K562 (cell line): ENCODE measurements around the gene TAF3. TPM values are rescaled to one million over a fixed set of nuclear protein-coding genes. Genes with fewer than 3 reads are reported as not detected.

Source experiments
- ATAC-seq: fragments of 200-7000 bp; cut with Tn5 transposase; 3 replicates; pipeline ENCODE4 v1.9.1; 2020; ENCODE audit warnings: moderate library complexity
- BruUV-seq: library from RNA; stranded (reverse); fragments of 400-500 nt; replicated peaks from 2 replicates; lab custom pipeline; 2021; lab: Mats Ljungman, UMichigan
- CTCF ChIA-PET: fragments of 300-600 bp; formaldehyde crosslinking; extraction: SDS; loops from one replicate; lab custom pipeline; 2021; ENCODE audit warnings: low intra/inter-chr PET ratio; lab: Yijun Ruan, JAX
- POLR2A ChIA-PET: fragments of 300-600, 350-650 bp; sonication (Branson Sonifier 250); formaldehyde crosslinking; extraction: SDS; loops from one replicate; lab custom pipeline; 2021; ENCODE audit warnings: antibody characterized with exemption, inconsistent platforms; lab: Yijun Ruan, JAX
- DNase-seq, 4 experiments: peaks; one replicate each; pipeline versions ENCODE4 v3.0.0 to v3.0.0-alpha.2; 2011 to 2018; ENCODE audit warnings: low spot score in 3 of 4, mixed read lengths in 3 of 4; ENCODE audit errors: extremely low read depth in 1 of 4
- FAIRE-seq: peaks from 2 replicates; lab custom pipeline; 2011; peaks lifted over from hg19 to GRCh38; lab: Jason Lieb, UNC
- H2AFZ ChIP-seq: 2 replicates; pipeline ENCODE4 v1.6.0; 2011; ENCODE audit warnings: low read depth, low read length, control low read depth, inconsistent platforms
- H3K27ac ChIP-seq: fragments of 200-600 bp; 3 replicates; pipeline ENCODE4 v1.8.0; 2011; ENCODE audit warnings: low read depth, mild to moderate bottlenecking, control low read depth, inconsistent platforms, low read length, moderate library complexity, mixed read lengths; ENCODE audit errors: extremely low read depth
- H3K27me3 ChIP-seq, 2 experiments: fragments of 300-600 bp in 1 of 2; 2 replicates in 1 of 2; 3 replicates in 1 of 2; pipeline versions ENCODE4 v1.6.0 to v1.8.0; 2011; ENCODE audit warnings: inconsistent platforms in 2 of 2, low read length in 2 of 2, mild to moderate bottlenecking in 1 of 2, mixed read lengths in 1 of 2, moderate library complexity in 1 of 2; ENCODE audit not compliant: control insufficient read depth in 2 of 2, insufficient read depth in 2 of 2
- H3K36me3 ChIP-seq: fragments of 300-600 bp; 3 replicates; pipeline ENCODE4 v1.8.0; 2011; ENCODE audit warnings: mild to moderate bottlenecking, low read length, inconsistent platforms; ENCODE audit not compliant: control insufficient read depth, insufficient read depth
- H3K4me1 ChIP-seq, 2 experiments: fragments of 200-600 bp in 1 of 2; replicated peaks in 1 of 2; 2 replicates in 1 of 2; 3 replicates in 1 of 2; pipeline versions ENCODE4 v1.5.1 to v1.8.0; 2011; ENCODE audit warnings: inconsistent platforms in 2 of 2, low read length in 2 of 2, mild to moderate bottlenecking in 1 of 2, mixed read lengths in 1 of 2, moderate library complexity in 1 of 2; ENCODE audit not compliant: control insufficient read depth in 2 of 2, insufficient read depth in 2 of 2
- H3K4me2 ChIP-seq: 2 replicates; pipeline ENCODE4 v1.6.1; 2011; ENCODE audit warnings: low read length, control low read depth, inconsistent platforms, mixed read lengths; ENCODE audit not compliant: insufficient read depth
- H3K4me3 ChIP-seq: fragments of 200-600 bp; sonication (generic), shearing (Covaris generic); 2 replicates; pipeline ENCODE4 v1.5.1; 2016; ENCODE audit warnings: control low read depth, inconsistent platforms
- H3K79me2 ChIP-seq: fragments of 200-600 bp; 3 replicates; pipeline ENCODE4 v1.8.0; 2011; ENCODE audit warnings: low read length, inconsistent platforms; ENCODE audit not compliant: control insufficient read depth, insufficient read depth
- H3K9ac ChIP-seq, 2 experiments: 2 replicates each; pipeline versions ENCODE4 v1.6.0 to v1.6.1; 2011; ENCODE audit warnings: low read depth in 2 of 2, low read length in 2 of 2, control low read depth in 1 of 2, inconsistent platforms in 1 of 2, mild to moderate bottlenecking in 1 of 2, mixed read lengths in 1 of 2; ENCODE audit not compliant: insufficient read depth in 1 of 2
- H3K9me1 ChIP-seq: one replicate; pipeline ENCODE4 v1.6.0; 2011; ENCODE audit warnings: inconsistent platforms, mild to moderate bottlenecking, low read length, moderate library complexity; ENCODE audit not compliant: control insufficient read depth, insufficient read depth
- H3K9me3 ChIP-seq: replicated peaks from 2 replicates; pipeline ENCODE4 v1.5.1; 2011; ENCODE audit warnings: low read depth, low read length, inconsistent platforms; ENCODE audit not compliant: control insufficient read depth, insufficient read depth
- H4K20me1 ChIP-seq: replicated peaks from 2 replicates; pipeline ENCODE4 v1.6.1; 2011; ENCODE audit warnings: low read length, inconsistent platforms, mixed read lengths; ENCODE audit not compliant: control insufficient read depth, insufficient read depth
- CEBPG ChIP-seq, 3 experiments: fragments of 200-800 bp in 1 of 3; sonication (Bioruptor generic) in 1 of 3; sonication (generic) in 1 of 3; formaldehyde crosslinking in 1 of 3; IDR thresholded peaks in 2 of 3; conservative IDR thresholded peaks in 1 of 3; 2 replicates each; pipeline versions ENCODE4 v1.6.1 to v1.8.0; 2016 to 2022; ENCODE audit warnings: missing compliant biosample characterization in 2 of 3, missing genetic modification characterization in 2 of 3, mild to moderate bottlenecking in 1 of 3, missing genetic modification reagents in 1 of 3
- CREB5 ChIP-seq: fragments of 250-450 bp; sonication (Bioruptor Pico); IDR thresholded peaks from 2 replicates; pipeline ENCODE4 v1.5.0; 2020; ENCODE audit warnings: mild to moderate bottlenecking
- DIDO1 ChIP-seq: fragments of 450-650 bp; IDR thresholded peaks from 2 replicates; pipeline ENCODE4 v1.6.1; 2016; ENCODE audit warnings: low read depth, missing biosample characterization, missing genetic modification characterization
- EHMT2 ChIP-seq: fragments of 450-650 bp; IDR thresholded peaks from 2 replicates; pipeline ENCODE4 v1.6.1; 2018; ENCODE audit warnings: antibody characterized with exemption
- ETS1 ChIP-seq: conservative IDR thresholded peaks from 2 replicates; pipeline ENCODE4 v1.6.1; 2011; ENCODE audit warnings: low read depth, mild to moderate bottlenecking, low read length; ENCODE audit not compliant: control insufficient read depth
- HDAC3 ChIP-seq: fragments of 450-650 bp; IDR thresholded peaks from 2 replicates; pipeline ENCODE4 v1.6.1; 2018; ENCODE audit warnings: borderline replicate concordance, mild to moderate bottlenecking, moderate library complexity; ENCODE audit not compliant: partially characterized antibody
- NONO ChIP-seq, 2 experiments: fragments of 200-400 bp in 1 of 2; fragments of 450-650 bp in 1 of 2; formaldehyde crosslinking in 1 of 2; IDR thresholded peaks; 2 replicates each; pipeline ENCODE4 v1.6.1; 2017; ENCODE audit warnings: low read depth in 2 of 2, mild to moderate bottlenecking in 2 of 2, moderate library complexity in 2 of 2, low read length in 1 of 2
- NR3C1 ChIP-seq: sonication (generic); formaldehyde crosslinking; IDR thresholded peaks from 2 replicates; pipeline ENCODE4 v1.8.1; 2022; ENCODE audit warnings: missing genetic modification reagents
- ZC3H8 ChIP-seq: fragments of 450-650 bp; IDR thresholded peaks from 2 replicates; pipeline ENCODE4 v1.6.1; 2017
- WGBS: fragments of 100-300 bp; shearing (Covaris generic); methylation state at CpG from one replicate; pipeline ENCODE4 v1.1.6; 2016; ENCODE audit warnings: low coverage, mixed read lengths; ENCODE audit not compliant: insufficient coverage; ENCODE audit errors: missing lambda C conversion rate; 5-methylcytosine and 5-hydroxymethylcytosine counted together
- in situ Hi-C: fragments of 300-500 bp; cut with MboI; formaldehyde crosslinking; loops from 4 replicates; pipeline ENCODE4 v1.15.0; 2018; ENCODE audit warnings: inconsistent platforms, mixed read lengths
- intact Hi-C: fragments of 100-400 bp; cut with micrococcal nuclease; formaldehyde crosslinking; loops from 2 replicates; pipeline ENCODE4 v1.14.2; 2022
- polyA plus RNA-seq, 8 experiments: library from polyadenylated mRNA; depleted of rRNA in 4 of 8; stranded (reverse) in 5 of 8; unstranded in 3 of 8; fragments of >200 nt; fragmentation: Nextera tagmentation in 2 of 8; fragmentation: Illumina TruSeq in 1 of 8; extraction: Ambion mirVana in 2 of 8; extraction: Trizol in 1 of 8; gene quantifications; 2 replicates each; pipeline versions ENCODE4 v1.2.1 to v1.2.3, GENCODE V29; 2011 to 2014; ENCODE audit warnings: inconsistent platforms in 1 of 8, missing spikeins in 1 of 8
- total RNA-seq, 7 experiments: library from RNA; depleted of rRNA in 6 of 7; stranded (reverse); fragments of >200 nt in 6 of 7; fragmentation: Illumina TruSeq in 2 of 7; extraction: Trizol in 2 of 7; gene quantifications; 2 replicates each; pipeline versions ENCODE4 v1.2.1 to v1.2.3, GENCODE V29; 2011 to 2021; ENCODE audit warnings: low replicate concordance in 1 of 7

TAF3 gene
- total and polyA plus RNA-seq, 9 of the 15 experiments (the other 6 are each of a cell fraction or from before 2014, with no cell fraction given) = 1.5 to 9.9 (median 4.1) TPM

DNA sequence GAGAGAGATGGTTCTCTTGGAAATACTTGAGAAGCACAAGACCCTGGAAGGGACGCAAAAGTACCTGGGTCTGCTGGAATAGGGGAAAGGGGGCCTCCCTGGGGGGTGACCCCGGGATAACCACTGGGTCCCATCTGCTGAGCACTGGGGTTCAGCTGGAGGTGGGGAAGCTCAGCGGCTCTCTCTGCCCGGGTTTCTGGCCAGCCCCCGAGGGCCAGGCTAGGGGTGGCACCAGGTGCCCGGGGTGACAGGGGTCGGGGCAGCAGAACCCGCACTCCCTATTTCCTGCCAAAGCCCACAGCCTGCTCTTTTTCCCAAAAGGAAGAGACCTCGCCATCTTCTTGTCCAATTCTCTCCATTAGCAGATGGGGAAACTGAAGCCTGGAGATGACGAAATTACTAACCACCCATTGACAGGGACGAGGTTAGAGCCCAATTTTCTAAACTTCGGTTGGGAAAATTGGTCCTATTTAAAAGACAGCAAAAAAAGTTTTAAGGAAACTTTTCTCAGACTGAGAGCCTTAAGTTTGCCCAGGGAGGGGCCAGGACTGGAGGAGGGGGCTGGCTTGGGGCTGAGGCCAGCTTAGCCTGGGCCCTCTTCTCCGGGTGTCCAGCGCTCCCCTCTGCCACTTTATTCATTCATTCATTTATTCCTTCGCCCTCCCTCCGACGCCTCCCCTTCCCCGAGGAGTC is 218.3 kb downstream of the TAF3 start:
- CTCF ChIA-PET = no interaction called here
- in situ Hi-C loops = no loop called here
- Histone ChIP-seq H3K4me3 (no peak overlapping the region), H3K79me2 (no peaks in the 10 kb centered on the region), H4K20me1 (no peaks in the 10 kb centered on the region), H3K36me3 (no peaks in the 10 kb centered on the region), H3K9ac (no peak overlapping the region), H3K9me3 (no peaks in the 10 kb centered on the region), H3K4me1 (peaks cover 0 to 15% of the 10 kb centered on the region in 2 experiments; a peak in 1 of 5 replicates), H3K27me3 (peaks cover 39 to 51% of the 10 kb centered on the region in 2 experiments; a peak in 4 of 5 replicates), H3K4me2 (no peak overlapping the region)
- no TSS peak for BruUV-seq
- FAIRE-seq = no peak
- no peak for DNase-seq
- no peak for ATAC-seq
- TF ChIP-seq CEBPG (CRISPR knock-in tag; IDR thresholded peaks at IDR 0.05) = no peak
- no peak for TF ChIP-seq CEBPG (tag; conservative IDR thresholded peaks at IDR 0.05 in 1 of 2, IDR thresholded peaks at IDR 0.05 in 1 of 2)
- no peak for TF ChIP-seq ZC3H8
- no peak for TF ChIP-seq DIDO1 (tag)
- no peak for TF ChIP-seq NONO (IDR thresholded peaks at IDR 0.05; ENCODE audit: low read depth in 2 of 2, low read length in 1 of 2)
- TF ChIP-seq HDAC3 = no peak
- TF ChIP-seq EHMT2 = no peak
- TF ChIP-seq NR3C1 (CRISPR knock-in tag) = no peak
- no peak for TF ChIP-seq CREB5 (CRISPR knock-in tag)
- no peak for TF ChIP-seq ETS1
- TF ChIP-seq, all 486 proteins: peak for 0
- H3K9me1 ChIP-seq = no peaks in the 10 kb centered on the region
- POLR2A ChIA-PET = interaction anchor here (0.6 kb wide), 1 partner anchor 22 kb away, joined by 3 read pairs; no protein-coding TSS in a partner anchor
- intact Hi-C loops = loop anchor here (5.0 kb wide), 1 partner anchor 1261 kb away; no protein-coding TSS in a partner anchor
- no peak overlapping the region for H3K27ac ChIP-seq
- no peak overlapping the region for H2AFZ ChIP-seq
- 6% methylated on average over 17 of the region's 18 CpGs for WGBS
